Psoas muscle (tissue), 8 donors: ENCODE measurements around the gene TM9SF1. TPM values are rescaled to one million over a fixed set of nuclear protein-coding genes. Genes with fewer than 3 reads are reported as not detected.

Experiments
- ATAC-seq, 4 donors: fragments of 200-7000 bp; cut with Tn5 transposase; one replicate each; pipeline ENCODE4 v1.9.1; 2020; ENCODE audit warnings: moderate library complexity in 3 of 4, mild to moderate bottlenecking in 2 of 4
- DNase-seq, 2 donors: peaks; one replicate each; pipeline ENCODE4 v3.0.0-alpha.2; 2020
- H3K27ac ChIP-seq: fragments of 200-600 bp; one replicate; pipeline ENCODE4 v1.8.0; 2022
- H3K27me3 ChIP-seq, 3 donors: fragments of 200-600 bp in 1 of 3; one replicate each; pipeline versions ENCODE4 v1.6.1 to v1.8.0; 2013 to 2022; ENCODE audit warnings: low read length in 2 of 3, mild to moderate bottlenecking in 2 of 3, moderate library complexity in 1 of 3; ENCODE audit not compliant: insufficient read depth in 3 of 3
- H3K36me3 ChIP-seq, 2 donors: fragments of 200-600 bp in 1 of 2; one replicate each; pipeline versions ENCODE4 v1.6.1 to v1.8.0; 2013 to 2022; ENCODE audit warnings: low read depth in 1 of 2, mild to moderate bottlenecking in 1 of 2, moderate library complexity in 1 of 2; ENCODE audit not compliant: insufficient read depth in 1 of 2
- H3K4me1 ChIP-seq: fragments of 200-600 bp; one replicate; pipeline ENCODE4 v1.8.0; 2022
- H3K4me3 ChIP-seq: fragments of 200-600 bp; one replicate; pipeline ENCODE4 v1.8.0; 2022; ENCODE audit warnings: mild to moderate bottlenecking
- H3K9me3 ChIP-seq: fragments of 200-600 bp; one replicate; pipeline ENCODE4 v1.8.0; 2022
- whole genome bisulfite sequencing, 3 donors: extraction: QIAGEN DNeasy Blood & Tissue Kit; methylation state at CpG; one replicate each; pipeline versions ENCODE4 v1.1.6 to v1.1.7; 2013; 5-methylcytosine and 5-hydroxymethylcytosine counted together
- intact Hi-C, 2 donors: fragments of 100-400 bp; cut with DNase I; formaldehyde crosslinking; loops; one replicate each; pipeline versions ENCODE4 v1.11.0 to v1.14.2; 2022
- polyA plus RNA-seq, 3 donors: library from polyadenylated mRNA; stranded (reverse); fragments of 200-250 nt; gene quantifications; one replicate each; pipeline ENCODE4 v1.2.3, GENCODE V29; 2013
- total RNA-seq, 4 donors: library from RNA; stranded (reverse); fragmentation: NEBNext Ultra II Directional in 2 of 4; extraction: Animal tissue kit (Norgen Biotek cat#: 25700) in 2 of 4; gene quantifications; one replicate each; pipeline versions ENCODE4 v1.2.1 to v1.2.4, GENCODE V29; 2021 to 2023
- TF ChIP-seq, protein P1 (sequence below): fragments of 200-600 bp; IDR thresholded peaks from one replicate; pipeline ENCODE4 v1.8.0; 2022; ENCODE audit warnings: antibody characterized with exemption
- donor health status: healthy with polysubstance abuse.
- donor health status: DM: no; HTN: no; CAD: no; lungs with moderate emphysema.
- donor health status: Bipolar disorder and iron deficiency.
- donor health status: healthy.
- donor health status: DM: yes; HTN: yes; CAD: no.
- donor health status: DM: no; HTN: no; CAD: no.
- donor health status: DM: no; HTN: no; CAD: no.
- donor health status: DM: yes; HTN: yes; CAD: no.

TM9SF1 gene
- total and polyA plus RNA-seq, 7 donors, result 21.0 to 43.4 (median 22.0) TPM

DNA sequence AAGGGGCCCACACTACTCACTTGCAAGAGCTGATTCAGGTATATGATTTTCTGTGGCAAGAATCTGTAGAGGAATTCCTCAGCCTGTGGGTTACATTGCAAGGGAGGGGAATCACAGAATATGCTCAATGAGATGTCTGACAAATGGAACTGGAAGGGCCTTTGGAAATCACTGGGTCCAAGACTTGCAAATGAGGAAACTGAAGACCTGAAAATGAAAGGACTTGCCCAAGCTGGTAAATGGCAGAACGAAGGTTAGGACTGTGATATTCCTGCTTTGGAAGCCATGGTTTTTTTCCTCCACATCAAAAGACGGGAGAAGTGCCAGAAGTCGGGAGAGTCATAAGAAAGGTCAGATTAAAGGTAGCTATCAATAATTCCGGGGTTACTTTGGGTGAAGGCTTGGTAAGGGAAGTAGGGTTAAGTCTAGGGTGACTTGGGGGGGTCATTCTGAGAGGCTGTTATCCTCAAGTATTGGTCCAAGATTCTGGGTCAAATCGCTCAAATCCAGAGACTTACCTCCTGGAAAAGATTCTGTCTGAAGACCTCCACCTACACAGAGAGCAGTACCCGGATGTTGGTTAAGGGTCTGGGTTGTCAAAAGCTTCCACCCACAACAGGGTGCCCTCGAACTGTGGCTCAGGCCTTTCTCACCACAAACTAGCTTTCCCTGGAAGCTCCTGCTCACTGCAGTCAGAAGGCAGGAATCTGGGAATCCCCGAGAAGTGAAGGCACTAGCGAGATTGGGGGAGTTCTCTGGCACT lies 49.4 kb downstream of the TM9SF1 start:
- TF ChIP-seq, protein P1, sequence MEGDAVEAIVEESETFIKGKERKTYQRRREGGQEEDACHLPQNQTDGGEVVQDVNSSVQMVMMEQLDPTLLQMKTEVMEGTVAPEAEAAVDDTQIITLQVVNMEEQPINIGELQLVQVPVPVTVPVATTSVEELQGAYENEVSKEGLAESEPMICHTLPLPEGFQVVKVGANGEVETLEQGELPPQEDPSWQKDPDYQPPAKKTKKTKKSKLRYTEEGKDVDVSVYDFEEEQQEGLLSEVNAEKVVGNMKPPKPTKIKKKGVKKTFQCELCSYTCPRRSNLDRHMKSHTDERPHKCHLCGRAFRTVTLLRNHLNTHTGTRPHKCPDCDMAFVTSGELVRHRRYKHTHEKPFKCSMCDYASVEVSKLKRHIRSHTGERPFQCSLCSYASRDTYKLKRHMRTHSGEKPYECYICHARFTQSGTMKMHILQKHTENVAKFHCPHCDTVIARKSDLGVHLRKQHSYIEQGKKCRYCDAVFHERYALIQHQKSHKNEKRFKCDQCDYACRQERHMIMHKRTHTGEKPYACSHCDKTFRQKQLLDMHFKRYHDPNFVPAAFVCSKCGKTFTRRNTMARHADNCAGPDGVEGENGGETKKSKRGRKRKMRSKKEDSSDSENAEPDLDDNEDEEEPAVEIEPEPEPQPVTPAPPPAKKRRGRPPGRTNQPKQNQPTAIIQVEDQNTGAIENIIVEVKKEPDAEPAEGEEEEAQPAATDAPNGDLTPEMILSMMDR, result no peak
- Histone ChIP-seq H3K36me3 (peaks cover 0 to 41% of the 10 kb centered on the region in 2 donors), H3K9me3 (no peaks in the 10 kb centered on the region), H3K27me3 (no peaks in the 10 kb centered on the region), H3K27ac (peak overlapping the region; percentile 86), H3K4me3 (peak overlapping the region; percentile 97), H3K4me1 (peaks cover 42% of the 10 kb centered on the region)
- DNase-seq (no peak), ATAC-seq (no peak)
- intact Hi-C loops, result loop anchor here (5.0 kb wide), 1 partner anchor 34 kb away; the partner anchor contains the start of genes DCAF11 (in 2 of the 2) and NRL (in 2 of the 2)
- WGBS, 3 donors, result 12 to 14% (median 13%) methylated on average over 9 of the region's 9 CpGs

DNA sequence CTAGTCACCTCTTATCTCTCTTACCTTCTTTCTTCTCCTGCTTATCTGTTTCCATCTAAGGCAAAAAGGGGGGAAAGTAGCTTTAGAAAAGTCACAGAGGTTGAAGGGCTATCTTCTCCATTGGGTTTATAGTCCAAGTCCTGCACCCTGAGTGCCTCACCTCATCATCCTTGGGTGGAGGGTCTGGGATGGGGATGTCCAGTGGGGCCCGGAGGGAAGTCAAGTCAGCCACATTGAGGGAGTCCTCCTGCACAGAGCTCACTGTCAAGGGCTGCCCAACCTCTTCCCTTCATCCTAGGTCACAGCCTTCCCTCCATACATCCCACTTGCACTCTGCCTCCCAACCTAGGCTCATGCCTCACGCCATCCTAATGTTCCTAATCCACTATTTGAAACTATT lies 50.0 kb downstream of the TM9SF1 start:
- Histone ChIP-seq H3K27me3 (no peaks in the 10 kb centered on the region), H3K27ac (peak overlapping the region; percentile 86), H3K36me3 (peaks cover 0 to 34% of the 10 kb centered on the region in 2 donors), H3K4me1 (peaks cover 42% of the 10 kb centered on the region), H3K4me3 (peak overlapping the region; percentile 97), H3K9me3 (no peaks in the 10 kb centered on the region)
- ATAC-seq (no peak), DNase-seq (no peak)
- TF ChIP-seq, protein P1, result no peak
- WGBS, 3 donors, result 89 to 98% (median 94%) methylated on average over 2 of the region's 2 CpGs
- intact Hi-C loops, result loop anchor here (5.0 kb wide), 1 partner anchor 33 kb away; the partner anchor contains the start of genes DCAF11 (in 2 of the 2) and NRL (in 2 of the 2)

GRCh38 chr14:24144451-24144850 lies 50.8 kb downstream of the TM9SF1 start:
- no peak for ATAC-seq
- WGBS, 3 donors, result 87 to 97% (median 92%) methylated on average over 1 of the region's 1 CpG
- TF ChIP-seq, protein P1, result no peak
- no peaks in the 10 kb centered on the region for H3K27me3 ChIP-seq
- H3K36me3 ChIP-seq, result peaks cover 0 to 27% of the 10 kb centered on the region in 2 donors
- H3K9me3 ChIP-seq, result no peaks in the 10 kb centered on the region
- no peak overlapping the region for H3K27ac ChIP-seq
- no peak overlapping the region for H3K4me3 ChIP-seq
- intact Hi-C loops, result no loop called here
- no peak for DNase-seq
- peaks cover 49% of the 10 kb centered on the region for H3K4me1 ChIP-seq

DNA sequence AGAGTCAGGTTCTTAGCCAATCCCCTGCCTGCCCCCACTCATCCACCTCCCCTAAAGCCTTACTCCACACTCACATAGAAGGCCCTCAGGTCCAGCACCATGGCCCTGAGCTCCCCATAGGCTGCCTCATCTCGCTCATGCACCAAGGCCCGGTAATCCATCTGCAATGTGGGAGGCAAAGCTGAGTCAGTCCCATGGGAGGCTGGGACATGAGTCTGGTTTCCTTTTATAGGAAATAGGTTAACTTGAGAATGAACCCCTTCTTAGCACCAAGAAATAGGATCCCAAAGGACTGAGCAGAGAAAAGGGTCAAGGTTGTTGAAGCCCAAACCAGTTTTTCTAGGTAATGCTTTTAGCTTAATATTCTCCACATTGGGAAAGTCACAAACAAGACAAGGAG lies 51.7 kb downstream of the TM9SF1 start:
- ATAC-seq, result no peak
- Histone ChIP-seq H3K27ac (peak overlapping the region; percentile 46), H3K9me3 (no peaks in the 10 kb centered on the region), H3K4me1 (peaks cover 56% of the 10 kb centered on the region), H3K4me3 (no peak overlapping the region), H3K27me3 (no peaks in the 10 kb centered on the region), H3K36me3 (peaks cover 0 to 27% of the 10 kb centered on the region in 2 donors)
- TF ChIP-seq, protein P1, result no peak
- intact Hi-C loops, result no loop called here
- WGBS, 3 donors, result 39 to 72% (median 48%) methylated on average over 2 of the region's 2 CpGs
- no peak for DNase-seq
